ENCODE data around the gene TMEM163.
"Not testable (repeated sequence)": the region's sequence is repeated elsewhere in the genome, so short reads cannot be mapped to it uniquely, and the experiment has no call there.

The TMEM163 gene

DNA sequence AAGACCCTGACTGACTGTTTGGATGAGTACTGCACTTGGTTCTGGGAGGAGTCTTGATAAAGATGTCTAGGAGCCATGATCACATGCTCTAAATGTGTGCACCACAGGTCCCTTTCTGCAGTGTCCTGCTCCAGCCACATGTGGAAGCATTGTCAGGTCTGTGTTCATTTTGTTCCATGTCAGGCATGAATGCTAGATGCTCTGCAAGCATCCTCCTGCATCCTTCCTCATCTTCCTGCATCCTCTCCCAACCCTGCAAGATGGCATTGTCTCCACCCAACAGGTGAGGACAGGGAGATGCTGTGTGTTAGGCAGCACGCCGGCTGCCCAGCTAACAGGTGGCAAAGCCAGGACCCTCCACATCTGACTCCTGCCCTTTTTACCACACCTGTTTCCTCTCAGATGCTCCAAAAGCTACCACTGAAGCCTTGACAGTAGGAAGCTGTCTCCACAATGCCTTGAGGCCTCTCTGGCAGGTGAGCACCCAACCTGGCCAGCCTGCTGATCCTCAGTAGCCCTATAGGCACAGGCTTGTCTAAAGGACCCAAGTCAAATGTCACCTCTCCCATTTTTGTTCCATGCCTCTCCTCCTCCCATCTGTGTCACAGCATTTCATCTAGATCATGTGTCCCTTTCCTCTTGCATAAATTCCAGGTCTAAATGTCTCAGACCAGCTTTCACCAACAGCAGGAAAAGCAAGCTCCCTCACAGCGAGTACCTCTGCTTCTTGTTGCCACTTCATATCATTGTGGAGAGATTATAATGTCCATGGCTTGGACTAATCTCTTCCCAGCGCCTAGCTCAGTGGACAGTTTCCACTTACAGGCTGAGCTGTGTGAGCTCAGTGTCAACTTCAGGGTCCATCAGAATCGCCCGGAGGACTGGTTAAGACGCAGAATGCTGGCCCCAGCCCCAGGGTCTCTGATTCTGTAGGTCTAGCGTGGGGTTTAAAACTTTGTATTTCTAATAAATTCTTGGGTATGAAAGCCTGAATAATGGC, 55.0 kb downstream of the TMEM163 start:
- DNase-seq (ENCODE audit: low spot score), result no peak

DNA sequence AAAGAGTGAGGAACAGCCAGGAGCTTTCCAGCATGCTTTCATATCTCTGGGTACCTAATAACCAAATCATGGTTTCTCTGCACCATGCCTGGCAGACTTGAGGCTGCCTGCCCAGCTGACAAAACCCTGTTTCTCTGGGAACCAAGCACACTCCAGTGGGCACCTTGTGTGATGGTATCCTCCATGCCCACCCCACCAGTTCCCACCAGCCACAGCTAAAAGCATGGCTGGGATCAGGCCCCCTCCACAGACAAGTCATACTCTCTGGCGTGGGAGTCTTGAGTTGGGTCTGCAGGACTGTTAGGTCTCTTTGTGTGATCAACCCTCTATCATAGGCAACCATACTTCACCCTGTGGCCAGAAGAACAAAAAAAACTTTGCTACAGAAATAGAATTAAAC, 56.0 kb downstream of the TMEM163 start:
- DNase-seq (ENCODE audit: low spot score), result no peak

- no peak for DNase-seq (ENCODE audit: low spot score)
These were observed 58.0 kb downstream of the TMEM163 start for GRCh38 chr2:134660626-134661402.

- no peak for DNase-seq (ENCODE audit: low spot score)
These were observed 59.1 kb downstream of the TMEM163 start for GRCh38 chr2:134659724-134660123.

DNA sequence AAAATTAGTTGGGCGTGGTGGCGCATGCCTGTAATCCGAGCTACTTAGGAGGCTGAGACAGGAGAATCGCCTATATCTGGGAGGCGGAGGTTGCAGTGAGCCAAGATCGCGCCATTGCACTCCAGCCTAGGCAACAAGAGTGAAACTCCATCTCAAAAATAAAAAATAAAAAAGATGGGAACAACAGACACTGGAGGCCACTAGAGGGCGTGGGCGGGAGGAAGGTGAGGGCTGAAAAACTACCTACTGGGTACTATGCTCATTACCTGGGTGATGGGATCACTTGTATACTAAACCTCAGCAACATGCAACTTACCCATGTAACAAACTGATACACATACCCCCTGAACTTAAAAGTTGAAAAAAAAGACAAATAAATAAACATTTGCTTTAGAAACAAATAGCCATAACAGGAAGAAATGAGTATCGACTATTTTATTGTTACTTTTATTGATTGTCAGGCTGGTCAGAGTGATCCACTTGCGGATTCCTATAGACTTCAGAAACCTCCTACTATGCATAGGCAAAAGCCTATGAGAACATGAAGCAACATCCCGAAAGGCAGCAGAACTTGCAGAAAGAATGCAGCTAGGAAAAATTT, 61.0 kb downstream of the TMEM163 start:
- DNase-seq (ENCODE audit: low spot score), result no peak

- DNase-seq (ENCODE audit: low spot score), result not testable (repeated sequence)
These were observed 62.4 kb downstream of the TMEM163 start for GRCh38 chr2:134656391-134656790.

GRCh38 chr2:134648586-134648985, 70.2 kb downstream of the TMEM163 start:
- no peak for DNase-seq (ENCODE audit: low spot score)

DNA sequence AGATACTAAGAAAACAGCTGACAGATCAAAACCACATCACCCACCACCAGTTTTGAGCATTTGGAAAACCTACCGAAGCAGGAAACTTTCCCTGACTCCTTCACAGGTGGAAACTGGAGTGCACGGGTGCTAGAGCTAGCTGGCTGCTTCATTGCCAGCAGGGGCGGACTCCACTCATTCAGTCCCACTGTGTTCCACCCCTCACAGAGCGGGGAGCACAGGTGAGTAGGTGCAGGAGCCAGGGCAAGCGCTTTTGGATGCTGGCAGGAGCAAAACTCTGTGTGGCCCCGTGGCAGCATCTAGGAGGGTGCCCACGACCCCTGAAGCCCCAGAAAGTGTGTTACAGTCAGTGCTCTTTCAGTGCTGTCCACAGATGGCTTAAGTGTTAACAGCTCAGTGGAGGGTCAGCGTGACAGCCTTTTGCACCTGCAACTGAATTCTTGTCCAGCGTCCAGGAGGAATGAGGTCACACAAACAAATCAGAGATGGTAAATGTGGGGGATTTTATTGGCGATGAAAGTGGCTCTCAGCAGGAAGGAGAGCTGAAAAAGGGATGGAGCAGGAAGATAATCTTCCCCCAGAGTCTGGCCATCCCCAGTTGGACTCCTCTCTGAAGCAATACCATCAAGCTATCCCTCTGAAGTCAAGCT, 71.1 kb downstream of the TMEM163 start:
- no peak for DNase-seq (ENCODE audit: low spot score)

DNA sequence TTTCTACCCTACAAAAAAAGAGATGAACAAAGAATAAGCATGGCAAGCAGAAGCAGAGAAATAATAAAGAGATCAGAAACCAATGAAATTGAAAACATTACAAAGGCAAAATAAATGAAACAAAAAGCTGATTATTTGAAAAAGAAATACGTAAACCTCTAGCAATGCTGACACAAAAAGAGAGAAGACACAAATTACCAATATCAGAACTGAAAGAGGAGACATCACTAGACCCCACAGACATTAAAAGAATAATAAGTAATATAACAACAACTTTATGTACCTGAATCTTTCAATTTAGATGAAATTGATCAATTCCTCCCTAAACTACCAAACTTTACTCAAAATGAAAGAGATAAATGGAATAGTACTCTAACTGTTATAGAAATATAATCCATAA, 75.9 kb downstream of the TMEM163 start:
- DNase-seq (ENCODE audit: low spot score), result no peak

DNA sequence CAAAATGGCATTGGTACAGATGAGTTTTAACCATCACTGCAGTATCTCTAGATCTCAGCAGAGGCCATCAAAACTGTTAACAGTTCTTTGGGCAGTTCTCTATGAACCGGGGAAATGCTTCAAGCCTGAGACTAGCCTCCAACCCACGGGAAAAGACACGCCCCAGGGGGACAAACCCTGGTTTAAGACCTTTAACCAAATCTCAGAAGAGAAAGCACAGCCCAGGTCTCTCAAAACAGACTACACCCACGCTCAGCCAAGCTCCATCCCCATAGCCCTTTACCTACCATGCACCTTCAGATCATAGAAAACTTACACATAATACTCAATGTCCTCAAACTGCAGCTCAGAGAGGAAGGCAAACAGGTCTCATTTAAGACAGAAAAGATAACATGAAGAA, 78.3 kb downstream of the TMEM163 start:
- DNase-seq (ENCODE audit: low spot score), result no peak

- no peak for DNase-seq (ENCODE audit: low spot score)
These were observed 79.5 kb downstream of the TMEM163 start for GRCh38 chr2:134639265-134639664.

- no peak for DNase-seq (ENCODE audit: low spot score)
These were observed 82.1 kb downstream of the TMEM163 start for GRCh38 chr2:134636714-134637113.

- no peak for DNase-seq (ENCODE audit: low spot score)
These were observed 84.6 kb downstream of the TMEM163 start for GRCh38 chr2:134634054-134634753.

DNA sequence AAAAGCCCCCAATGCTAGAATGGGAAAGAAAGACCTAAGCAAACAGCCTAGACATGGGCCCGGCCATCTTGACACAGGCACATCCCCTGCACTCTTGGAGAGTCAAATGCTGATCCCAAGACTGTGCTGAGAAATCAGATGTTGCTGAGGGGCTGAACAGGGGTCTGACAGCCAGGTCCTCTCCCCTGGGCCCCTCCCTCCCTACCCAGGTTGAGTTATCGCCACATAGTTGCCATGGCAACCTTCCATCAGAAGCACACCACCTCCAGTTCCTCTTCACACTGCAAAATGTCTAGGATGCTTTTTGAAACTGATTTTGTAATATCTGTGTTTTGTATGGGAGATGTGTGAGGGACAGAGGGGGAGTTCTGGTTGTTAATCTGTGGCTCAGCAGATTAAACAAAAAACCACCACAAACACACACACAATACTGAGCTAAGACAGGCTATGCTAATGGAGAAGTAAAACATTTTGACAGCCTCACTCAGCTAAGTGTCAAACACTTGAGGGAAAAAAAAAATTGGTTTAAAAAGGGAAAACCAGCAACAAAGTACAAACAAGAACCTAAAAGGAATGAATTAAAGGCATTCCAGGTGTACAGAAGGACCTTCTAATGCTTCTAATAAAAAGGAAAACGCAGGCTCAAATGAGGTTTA, 88.2 kb downstream of the TMEM163 start:
- DNase-seq (ENCODE audit: low spot score), result no peak

DNA sequence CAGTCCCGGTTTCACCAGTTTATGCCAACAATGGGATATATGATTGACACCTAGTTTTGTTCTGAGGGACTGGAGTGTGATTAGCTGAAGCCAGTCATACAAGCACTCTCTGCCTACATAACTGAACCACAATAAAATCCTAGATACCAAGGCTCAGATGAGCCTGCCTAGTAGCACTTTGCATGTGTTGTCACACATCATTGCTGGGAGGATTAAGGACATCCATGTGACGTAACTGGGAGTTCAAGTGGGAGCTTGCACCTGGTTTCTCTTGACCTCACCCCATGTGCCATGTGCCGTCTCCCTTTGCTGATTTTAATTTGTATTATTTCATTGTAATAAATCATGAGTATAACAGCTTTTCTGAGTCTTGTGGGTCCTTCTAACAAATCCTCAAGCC, 90.3 kb downstream of the TMEM163 start:
- DNase-seq (ENCODE audit: low spot score), result no peak

DNA sequence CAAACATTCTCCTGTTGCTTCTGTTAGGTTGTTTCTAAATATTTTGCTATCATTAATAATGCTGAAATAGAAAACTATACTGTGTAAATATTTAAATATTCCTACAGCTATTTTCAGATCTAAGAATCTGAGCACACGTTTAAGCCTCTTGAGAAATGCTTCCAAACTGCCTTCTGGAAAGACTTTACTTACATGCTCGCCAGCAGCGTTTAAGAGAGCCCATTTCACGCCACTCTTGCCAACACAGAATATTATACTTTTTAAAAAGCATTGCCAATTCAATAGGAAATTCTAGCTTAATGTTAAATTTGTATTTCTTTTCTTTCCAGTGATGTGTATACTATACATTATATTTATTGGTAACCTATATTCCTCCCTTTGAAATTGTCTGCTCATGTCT, 92.0 kb downstream of the TMEM163 start:
- no peak for DNase-seq (ENCODE audit: low spot score)

DNA sequence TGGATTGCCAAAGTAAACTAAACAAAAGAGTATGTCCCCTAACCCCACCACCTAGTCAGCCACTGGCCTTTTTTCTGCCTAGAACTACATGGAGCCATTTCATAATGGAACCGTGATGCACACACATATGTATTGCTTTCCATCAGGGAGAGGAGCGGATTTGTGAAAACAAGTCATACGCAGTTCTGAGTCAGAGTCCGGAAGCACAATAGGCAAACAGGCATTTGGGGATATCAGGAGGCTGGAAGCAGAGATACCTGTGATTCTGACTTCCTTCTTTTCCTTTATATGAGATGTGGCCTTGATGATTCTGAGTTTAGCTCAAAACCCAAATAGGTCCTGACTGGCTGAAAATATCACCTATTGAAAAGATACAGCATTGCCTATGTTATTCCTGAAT, 93.5 kb downstream of the TMEM163 start:
- no peak for DNase-seq (ENCODE audit: low spot score)

DNA sequence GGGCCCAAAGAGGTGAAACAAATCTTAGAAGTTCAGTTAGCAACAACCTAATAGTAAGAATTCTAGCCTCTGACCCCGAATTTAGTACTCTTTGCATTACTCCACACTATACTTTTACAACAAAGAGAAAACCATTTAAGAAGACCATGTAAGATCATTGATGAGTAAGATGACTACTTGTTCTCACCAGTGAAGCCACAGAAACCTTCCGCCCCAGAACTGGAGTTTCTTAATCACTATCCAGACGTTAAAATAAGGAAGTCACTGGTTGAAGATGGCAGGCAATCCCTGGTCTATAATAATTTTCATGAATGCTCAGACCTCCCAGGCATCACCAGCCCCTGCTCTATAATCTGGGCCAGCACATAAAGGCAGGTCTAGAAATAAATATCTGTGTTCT, 95.0 kb downstream of the TMEM163 start:
- no peak for DNase-seq (ENCODE audit: low spot score)

GRCh38 chr2:134623046-134623445, 95.8 kb downstream of the TMEM163 start:
- DNase-seq (ENCODE audit: low spot score), result no peak

DNA sequence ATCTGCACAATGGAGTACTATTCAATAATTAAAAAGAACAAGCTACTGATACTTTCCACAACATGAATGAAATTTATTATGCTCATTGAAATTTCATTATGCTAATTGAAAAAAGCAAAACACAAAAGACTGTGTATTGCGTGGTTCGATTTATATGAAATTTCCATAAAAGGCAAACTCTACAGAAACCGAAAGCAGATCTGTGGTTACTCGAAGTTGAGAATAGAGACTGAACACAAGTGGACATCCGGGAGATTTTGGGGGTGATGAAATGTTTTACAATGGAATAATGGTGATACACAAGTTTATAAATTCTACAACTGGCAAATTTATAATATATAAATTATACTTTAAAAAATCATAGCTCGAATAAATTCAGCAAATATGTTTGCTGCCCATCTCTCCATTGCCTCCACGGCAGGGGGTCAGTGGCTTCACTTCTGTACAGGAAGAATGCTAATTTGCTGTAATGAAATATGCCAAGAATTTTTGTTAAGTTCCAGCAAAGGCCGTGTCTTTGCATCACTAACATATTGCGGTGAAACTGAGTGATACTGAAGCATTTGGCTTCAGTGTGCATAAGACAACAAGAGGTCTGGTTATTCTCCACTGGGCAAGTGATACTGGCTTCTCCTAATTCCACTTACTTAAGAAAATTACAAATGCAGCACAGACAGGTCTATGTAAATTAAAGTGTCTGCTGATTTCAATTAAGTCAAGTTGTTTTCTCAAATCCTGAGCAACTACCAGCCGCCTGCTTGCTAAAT, 96.7 kb downstream of the TMEM163 start:
- no peak for DNase-seq (ENCODE audit: low spot score)
